ENCODE data around the gene SSRP1.

SSRP1 gene

GRCh38 chr11:57335023-57335342 lies 709 bp downstream of the SSRP1 start:
- TF ChIP-seq ZNF274 (IDR thresholded peaks at IDR 0.05; ENCODE audit: low read depth, low read length) (no peak), YY1 (IDR thresholded peaks at IDR 0.05; ENCODE audit: insufficient read depth, insufficient read length) (no peak), SUZ12 (IDR thresholded peaks at IDR 0.05; ENCODE audit: extremely low read depth, insufficient read depth, insufficient read length) (no peak)
- peak overlapping the region; percentile 87 for H3K4me3 ChIP-seq (ENCODE audit: insufficient read length, low read depth)
- DNase-seq (ENCODE audit: low read depth, low spot score), result no peak
- H3K36me3 ChIP-seq (ENCODE audit: insufficient read depth, insufficient read length, low read length), result peaks cover 51% of the 10 kb centered on the region
- no peaks in the 10 kb centered on the region for H3K27me3 ChIP-seq (ENCODE audit: insufficient read depth, insufficient read length)
- H3K9me3 ChIP-seq (ENCODE audit: insufficient read depth, low read length), result no peaks in the 10 kb centered on the region
- H3K9ac ChIP-seq (ENCODE audit: insufficient read length, low read depth), result peak overlapping the region; percentile 94
- peaks cover 16% of the 10 kb centered on the region for H3K4me1 ChIP-seq (ENCODE audit: insufficient read depth, insufficient read length)

GRCh38 chr11:57332694-57333440 lies 2.8 kb downstream of the SSRP1 start:
- DNase-seq (ENCODE audit: low read depth, low spot score), result no peak
- peaks cover under 1% of the 10 kb centered on the region for H3K4me1 ChIP-seq (ENCODE audit: insufficient read depth, insufficient read length)
- H3K4me3 ChIP-seq (ENCODE audit: insufficient read length, low read depth), result no peak overlapping the region
- H3K9ac ChIP-seq (ENCODE audit: insufficient read length, low read depth), result no peak overlapping the region
- TF ChIP-seq ZNF274 (IDR thresholded peaks at IDR 0.05; ENCODE audit: low read depth, low read length) (no peak), YY1 (IDR thresholded peaks at IDR 0.05; ENCODE audit: insufficient read depth, insufficient read length) (no peak), SUZ12 (IDR thresholded peaks at IDR 0.05; ENCODE audit: extremely low read depth, insufficient read depth, insufficient read length) (no peak)
- H3K27me3 ChIP-seq (ENCODE audit: insufficient read depth, insufficient read length), result no peaks in the 10 kb centered on the region
- H3K9me3 ChIP-seq (ENCODE audit: insufficient read depth, low read length), result no peaks in the 10 kb centered on the region
- peaks cover 73% of the 10 kb centered on the region for H3K36me3 ChIP-seq (ENCODE audit: insufficient read depth, insufficient read length, low read length)

GRCh38 chr11:57331720-57332119 lies 4.0 kb downstream of the SSRP1 start:
- TF ChIP-seq SUZ12 (IDR thresholded peaks at IDR 0.05; ENCODE audit: extremely low read depth, insufficient read depth, insufficient read length), result no peak
- no peak for TF ChIP-seq ZNF274 (IDR thresholded peaks at IDR 0.05; ENCODE audit: low read depth, low read length)
- TF ChIP-seq YY1 (IDR thresholded peaks at IDR 0.05; ENCODE audit: insufficient read depth, insufficient read length), result no peak
- H3K9ac ChIP-seq (ENCODE audit: insufficient read length, low read depth), result no peak overlapping the region
- DNase-seq (ENCODE audit: low read depth, low spot score), result no peak

GRCh38 chr11:57330029-57330428 lies 5.7 kb downstream of the SSRP1 start:
- peaks cover 95% of the 10 kb centered on the region for H3K36me3 ChIP-seq (ENCODE audit: insufficient read depth, insufficient read length, low read length)
- H3K4me3 ChIP-seq (ENCODE audit: insufficient read length, low read depth), result no peak overlapping the region
- H3K9me3 ChIP-seq (ENCODE audit: insufficient read depth, low read length), result no peaks in the 10 kb centered on the region
- TF ChIP-seq SUZ12 (IDR thresholded peaks at IDR 0.05; ENCODE audit: extremely low read depth, insufficient read depth, insufficient read length) (no peak), YY1 (IDR thresholded peaks at IDR 0.05; ENCODE audit: insufficient read depth, insufficient read length) (no peak), ZNF274 (IDR thresholded peaks at IDR 0.05; ENCODE audit: low read depth, low read length) (no peak)
- DNase-seq (ENCODE audit: low read depth, low spot score), result no peak
- H3K27me3 ChIP-seq (ENCODE audit: insufficient read depth, insufficient read length), result no peaks in the 10 kb centered on the region
- peaks cover 9% of the 10 kb centered on the region for H3K4me1 ChIP-seq (ENCODE audit: insufficient read depth, insufficient read length)
- H3K9ac ChIP-seq (ENCODE audit: insufficient read length, low read depth), result no peak overlapping the region

More at GRCh38 chr11:57331720-57332119, 4.0 kb downstream of the SSRP1 start:
- Histone ChIP-seq H3K4me3 (ENCODE audit: insufficient read length, low read depth) (no peak overlapping the region), H3K9me3 (ENCODE audit: insufficient read depth, low read length) (no peaks in the 10 kb centered on the region), H3K4me1 (ENCODE audit: insufficient read depth, insufficient read length) (no peaks in the 10 kb centered on the region), H3K27me3 (ENCODE audit: insufficient read depth, insufficient read length) (no peaks in the 10 kb centered on the region), H3K36me3 (ENCODE audit: insufficient read depth, insufficient read length, low read length) (peaks cover 84% of the 10 kb centered on the region)

GRCh38 chr11:57327721-57328120 lies 8.0 kb downstream of the SSRP1 start:
- Histone ChIP-seq H3K36me3 (ENCODE audit: insufficient read depth, insufficient read length, low read length) (peaks cover 72% of the 10 kb centered on the region), H3K9ac (ENCODE audit: insufficient read length, low read depth) (no peak overlapping the region)
- no peak for TF ChIP-seq YY1 (IDR thresholded peaks at IDR 0.05; ENCODE audit: insufficient read depth, insufficient read length)
- no peak for TF ChIP-seq ZNF274 (IDR thresholded peaks at IDR 0.05; ENCODE audit: low read depth, low read length)
- no peak for TF ChIP-seq SUZ12 (IDR thresholded peaks at IDR 0.05; ENCODE audit: extremely low read depth, insufficient read depth, insufficient read length)

GRCh38 chr11:57325735-57326048 lies 10.0 kb downstream of the SSRP1 start:
- Histone ChIP-seq H3K27me3 (ENCODE audit: insufficient read depth, insufficient read length) (no peaks in the 10 kb centered on the region), H3K4me1 (ENCODE audit: insufficient read depth, insufficient read length) (peaks cover 14% of the 10 kb centered on the region), H3K36me3 (ENCODE audit: insufficient read depth, insufficient read length, low read length) (peaks cover 63% of the 10 kb centered on the region), H3K4me3 (ENCODE audit: insufficient read length, low read depth) (peak overlapping the region; percentile 42), H3K9me3 (ENCODE audit: insufficient read depth, low read length) (no peaks in the 10 kb centered on the region), H3K9ac (ENCODE audit: insufficient read length, low read depth) (peak overlapping the region; percentile 87)
- no peak for TF ChIP-seq ZNF274 (IDR thresholded peaks at IDR 0.05; ENCODE audit: low read depth, low read length)
- TF ChIP-seq YY1 (IDR thresholded peaks at IDR 0.05; ENCODE audit: insufficient read depth, insufficient read length), result no peak
- no peak for TF ChIP-seq SUZ12 (IDR thresholded peaks at IDR 0.05; ENCODE audit: extremely low read depth, insufficient read depth, insufficient read length)
- no peak for DNase-seq (ENCODE audit: low read depth, low spot score)

More at GRCh38 chr11:57327721-57328120, 8.0 kb downstream of the SSRP1 start:
- peaks cover 9% of the 10 kb centered on the region for H3K4me1 ChIP-seq (ENCODE audit: insufficient read depth, insufficient read length)
- H3K9me3 ChIP-seq (ENCODE audit: insufficient read depth, low read length), result no peaks in the 10 kb centered on the region
- H3K27me3 ChIP-seq (ENCODE audit: insufficient read depth, insufficient read length), result no peaks in the 10 kb centered on the region
- no peak overlapping the region for H3K4me3 ChIP-seq (ENCODE audit: insufficient read length, low read depth)
- no peak for DNase-seq (ENCODE audit: low read depth, low spot score)

- TF ChIP-seq ZNF274 (IDR thresholded peaks at IDR 0.05; ENCODE audit: low read depth, low read length), result no peak
- peak; percentile 38 for TF ChIP-seq YY1 (IDR thresholded peaks at IDR 0.05; ENCODE audit: insufficient read depth, insufficient read length)
- peaks cover 17% of the 10 kb centered on the region for H3K4me1 ChIP-seq (ENCODE audit: insufficient read depth, insufficient read length)
Observed at GRCh38 chr11:57324886-57325734, 10.6 kb downstream of the SSRP1 start, which contains the start of gene TNKS1BP1. TNKS1BP1 (minus strand) TSS chr11:57324952; CDS start chr11:57321885, 3,067 bp downstream.

More at GRCh38 chr11:57324886-57325734, 10.6 kb downstream of the SSRP1 start, which contains the start of gene TNKS1BP1:
- H3K27me3 ChIP-seq (ENCODE audit: insufficient read depth, insufficient read length), result no peaks in the 10 kb centered on the region
- no peaks in the 10 kb centered on the region for H3K9me3 ChIP-seq (ENCODE audit: insufficient read depth, low read length)
- peaks cover 63% of the 10 kb centered on the region for H3K36me3 ChIP-seq (ENCODE audit: insufficient read depth, insufficient read length, low read length)
- peak within 1 kb of the TSS; percentile 84 for H3K4me3 ChIP-seq (ENCODE audit: insufficient read length, low read depth)
- H3K9ac ChIP-seq (ENCODE audit: insufficient read length, low read depth), result peak within 1 kb of the TSS; percentile 92
- peak; percentile 95 for DNase-seq (ENCODE audit: low read depth, low spot score)
